BJ (cell line): ENCODE data around the gene PARD3B. TPM values are rescaled to one million over a fixed set of nuclear protein-coding genes. Genes with fewer than 3 reads are reported as not detected.
A peak's percentile ranks its signal among the peaks of the same experiment; 100 is the strongest.

Source experiments
- CTCF ChIA-PET: fragments of 350-600 bp; formaldehyde crosslinking; extraction: SDS; loops from one replicate; lab custom pipeline; 2021; ENCODE audit warnings: antibody characterized with exemption, inconsistent platforms; lab: Yijun Ruan, JAX
- POLR2A ChIA-PET: fragments of 300-600 bp; sonication (Branson Sonifier 250); formaldehyde crosslinking; extraction: SDS; loops from one replicate; lab custom pipeline; 2021; ENCODE audit warnings: antibody characterized with exemption; lab: Charles Lee
- DNase-seq: peaks from one replicate; pipeline ENCODE4 v3.0.0-alpha.2; 2011; ENCODE audit warnings: low read depth
- H3K27me3 ChIP-seq: 2 replicates; pipeline ENCODE4 v1.6.0; 2011; ENCODE audit warnings: low read length; ENCODE audit not compliant: control insufficient read depth, insufficient read depth
- H3K36me3 ChIP-seq: 2 replicates; pipeline ENCODE4 v1.5.1; 2011; ENCODE audit warnings: low read length; ENCODE audit not compliant: control insufficient read depth, insufficient read depth
- H3K4me3 ChIP-seq: 2 replicates; pipeline ENCODE4 v1.5.1; 2011; ENCODE audit warnings: low read depth, mild to moderate bottlenecking, control low read depth, low read length
- polyA plus RNA-seq: library from polyadenylated mRNA; depleted of rRNA; stranded (reverse); fragments of >200 nt; gene quantifications from 2 replicates; pipeline ENCODE4 v1.2.3, GENCODE V29; 2011
- TF ChIP-seq, protein P1 (sequence below): IDR thresholded peaks from 2 replicates; pipeline ENCODE4 v1.5.1; 2011; ENCODE audit warnings: low read depth, mild to moderate bottlenecking, control low read depth, inconsistent platforms, low read length, moderate library complexity; ENCODE audit not compliant: insufficient read depth

Gene PARD3B
- polyA plus RNA-seq, 1 experiment = 7.1 TPM

DNA sequence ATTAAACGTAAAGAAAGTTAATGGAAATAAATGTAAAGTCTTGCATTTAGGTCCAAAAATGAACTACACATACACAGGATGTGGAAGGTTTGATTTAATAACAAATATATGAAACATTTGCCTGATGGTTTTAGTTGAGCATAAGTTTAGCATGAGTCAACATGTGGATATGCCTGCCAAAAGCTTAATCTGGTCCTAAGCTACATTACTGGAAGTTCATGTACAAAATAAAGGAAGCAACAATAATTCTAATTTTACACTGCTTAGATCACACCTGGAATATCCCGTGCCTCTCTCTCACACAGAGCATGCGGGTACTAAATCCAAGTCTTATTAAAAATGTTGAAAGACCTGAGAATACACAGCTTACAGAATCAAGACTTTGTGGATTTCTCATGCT lies 860.5 kb downstream of the PARD3B start:
- peak; percentile 52 for DNase-seq
- Histone ChIP-seq H3K36me3 (no peaks in the 10 kb centered on the region), H3K27me3 (no peaks in the 10 kb centered on the region), H3K4me3 (no peak overlapping the region)
- POLR2A ChIA-PET = no interaction called here
- TF ChIP-seq, protein P1, sequence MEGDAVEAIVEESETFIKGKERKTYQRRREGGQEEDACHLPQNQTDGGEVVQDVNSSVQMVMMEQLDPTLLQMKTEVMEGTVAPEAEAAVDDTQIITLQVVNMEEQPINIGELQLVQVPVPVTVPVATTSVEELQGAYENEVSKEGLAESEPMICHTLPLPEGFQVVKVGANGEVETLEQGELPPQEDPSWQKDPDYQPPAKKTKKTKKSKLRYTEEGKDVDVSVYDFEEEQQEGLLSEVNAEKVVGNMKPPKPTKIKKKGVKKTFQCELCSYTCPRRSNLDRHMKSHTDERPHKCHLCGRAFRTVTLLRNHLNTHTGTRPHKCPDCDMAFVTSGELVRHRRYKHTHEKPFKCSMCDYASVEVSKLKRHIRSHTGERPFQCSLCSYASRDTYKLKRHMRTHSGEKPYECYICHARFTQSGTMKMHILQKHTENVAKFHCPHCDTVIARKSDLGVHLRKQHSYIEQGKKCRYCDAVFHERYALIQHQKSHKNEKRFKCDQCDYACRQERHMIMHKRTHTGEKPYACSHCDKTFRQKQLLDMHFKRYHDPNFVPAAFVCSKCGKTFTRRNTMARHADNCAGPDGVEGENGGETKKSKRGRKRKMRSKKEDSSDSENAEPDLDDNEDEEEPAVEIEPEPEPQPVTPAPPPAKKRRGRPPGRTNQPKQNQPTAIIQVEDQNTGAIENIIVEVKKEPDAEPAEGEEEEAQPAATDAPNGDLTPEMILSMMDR = no peak
- CTCF ChIA-PET = interaction anchor here (1.7 kb wide), 1 partner anchor 270 kb away, joined by 5 read pairs; no protein-coding TSS in a partner anchor

DNA sequence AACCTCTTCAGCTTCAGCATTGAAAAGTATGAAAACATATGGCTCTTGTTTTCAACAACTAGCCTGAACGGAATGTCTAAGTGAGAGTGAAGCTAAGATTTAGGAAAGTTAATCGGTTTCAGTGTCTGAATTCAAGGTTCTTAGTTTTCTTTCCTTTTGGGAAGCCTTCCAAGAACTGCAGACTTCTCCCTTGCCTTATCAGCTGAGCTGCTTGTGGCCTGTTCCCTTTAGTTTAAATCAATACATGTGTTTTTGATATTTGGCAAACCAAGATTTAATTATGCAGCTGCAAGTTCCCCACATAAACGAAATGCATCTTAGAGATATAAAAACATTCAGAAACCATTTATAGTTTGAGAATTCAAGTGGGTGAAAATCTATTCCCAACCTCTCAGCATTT lies 862.7 kb downstream of the PARD3B start:
- no peaks in the 10 kb centered on the region for H3K27me3 ChIP-seq
- peak; percentile 67 for DNase-seq
- CTCF ChIA-PET = interaction anchor here (1.0 to 1.2 kb wide), 2 partner anchors 14 to 271 kb away, joined by 3 to 4 read pairs; no protein-coding TSS in a partner anchor
- TF ChIP-seq, protein P1 = no peak
- no peaks in the 10 kb centered on the region for H3K36me3 ChIP-seq
- POLR2A ChIA-PET = interaction anchor here (0.7 kb wide), 1 partner anchor 230 kb away, joined by 3 read pairs; no protein-coding TSS in a partner anchor
- H3K4me3 ChIP-seq = no peak overlapping the region

DNA sequence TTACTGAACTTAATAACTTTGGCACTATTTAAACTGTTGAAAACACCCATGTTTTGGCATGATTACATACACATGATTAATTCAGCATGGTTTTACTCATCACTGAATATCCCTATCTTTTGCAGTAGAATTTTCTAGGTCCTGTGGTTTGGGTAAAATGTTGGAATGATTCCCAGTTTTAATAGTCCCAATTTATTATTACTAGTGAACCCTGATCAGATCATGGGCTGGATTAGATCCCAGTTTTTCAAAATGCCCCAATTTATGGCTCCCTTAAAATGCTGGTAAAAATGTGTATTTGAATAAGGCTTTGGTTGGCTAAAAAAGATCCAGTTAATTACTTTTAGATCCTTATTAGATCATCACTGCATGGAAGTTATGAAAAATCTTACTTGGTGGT lies 863.4 kb downstream of the PARD3B start:
- H3K36me3 ChIP-seq = no peaks in the 10 kb centered on the region
- no peaks in the 10 kb centered on the region for H3K27me3 ChIP-seq
- POLR2A ChIA-PET = no interaction called here
- TF ChIP-seq, protein P1 = no peak
- no peak overlapping the region for H3K4me3 ChIP-seq
- no peak for DNase-seq
- CTCF ChIA-PET = no interaction called here

DNA sequence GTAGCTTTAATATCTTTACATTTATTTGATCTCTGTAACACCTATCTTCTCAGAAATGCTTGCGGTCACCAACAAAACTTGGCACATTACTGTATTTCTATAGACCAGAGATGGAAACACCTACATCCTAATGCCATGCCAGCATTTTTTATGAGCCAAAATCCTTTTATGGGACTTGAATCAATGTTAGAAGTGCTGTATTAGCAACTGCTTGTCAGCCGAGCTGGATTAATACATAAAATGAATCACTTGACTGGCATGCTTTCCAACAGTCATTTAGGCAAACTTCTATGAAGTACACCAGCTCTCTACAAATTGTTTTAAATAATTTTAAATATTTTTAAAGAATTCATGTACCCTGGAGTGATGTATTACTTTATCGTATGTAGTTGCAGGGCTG lies 864.1 kb downstream of the PARD3B start:
- ChIA-PET CTCF (no interaction called here), POLR2A (no interaction called here)
- Histone ChIP-seq H3K36me3 (no peaks in the 10 kb centered on the region), H3K4me3 (no peak overlapping the region), H3K27me3 (no peaks in the 10 kb centered on the region)
- DNase-seq = no peak
- TF ChIP-seq, protein P1 = no peak

DNA sequence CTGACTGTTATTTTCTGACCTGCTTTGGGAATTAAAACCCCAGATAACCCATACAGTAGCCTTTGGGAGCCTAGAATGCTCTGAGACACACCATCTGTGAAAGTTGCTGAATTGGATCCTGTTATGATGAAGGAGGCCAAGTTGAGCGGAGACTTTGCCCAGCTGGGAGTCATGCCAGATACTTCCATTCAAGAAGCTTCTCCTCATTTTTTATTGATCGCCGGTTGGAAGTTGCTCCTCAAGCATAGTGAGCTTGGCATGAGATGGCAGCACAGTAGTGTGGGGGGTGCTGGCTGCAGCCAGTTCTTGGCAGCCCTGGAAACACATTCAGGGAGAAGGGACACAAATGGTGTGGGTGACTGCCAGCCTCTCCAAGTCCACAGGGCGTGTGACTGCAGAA lies 866.3 kb downstream of the PARD3B start:
- TF ChIP-seq, protein P1 = no peak
- Histone ChIP-seq H3K27me3 (no peaks in the 10 kb centered on the region), H3K36me3 (no peaks in the 10 kb centered on the region), H3K4me3 (no peak overlapping the region)
- POLR2A ChIA-PET = no interaction called here
- CTCF ChIA-PET = no interaction called here
- DNase-seq = no peak
